HuH-7.5 (cell line): ENCODE data around the gene CHORDC1.
"Not testable (repeated sequence)": the region's sequence is repeated elsewhere in the genome, so short reads cannot be mapped to it uniquely, and the experiment has no call there.

Source experiments
- DNase-seq: peaks from one replicate; pipeline ENCODE4 v3.0.0; 2011; ENCODE audit warnings: low spot score

CHORDC1 gene

DNA sequence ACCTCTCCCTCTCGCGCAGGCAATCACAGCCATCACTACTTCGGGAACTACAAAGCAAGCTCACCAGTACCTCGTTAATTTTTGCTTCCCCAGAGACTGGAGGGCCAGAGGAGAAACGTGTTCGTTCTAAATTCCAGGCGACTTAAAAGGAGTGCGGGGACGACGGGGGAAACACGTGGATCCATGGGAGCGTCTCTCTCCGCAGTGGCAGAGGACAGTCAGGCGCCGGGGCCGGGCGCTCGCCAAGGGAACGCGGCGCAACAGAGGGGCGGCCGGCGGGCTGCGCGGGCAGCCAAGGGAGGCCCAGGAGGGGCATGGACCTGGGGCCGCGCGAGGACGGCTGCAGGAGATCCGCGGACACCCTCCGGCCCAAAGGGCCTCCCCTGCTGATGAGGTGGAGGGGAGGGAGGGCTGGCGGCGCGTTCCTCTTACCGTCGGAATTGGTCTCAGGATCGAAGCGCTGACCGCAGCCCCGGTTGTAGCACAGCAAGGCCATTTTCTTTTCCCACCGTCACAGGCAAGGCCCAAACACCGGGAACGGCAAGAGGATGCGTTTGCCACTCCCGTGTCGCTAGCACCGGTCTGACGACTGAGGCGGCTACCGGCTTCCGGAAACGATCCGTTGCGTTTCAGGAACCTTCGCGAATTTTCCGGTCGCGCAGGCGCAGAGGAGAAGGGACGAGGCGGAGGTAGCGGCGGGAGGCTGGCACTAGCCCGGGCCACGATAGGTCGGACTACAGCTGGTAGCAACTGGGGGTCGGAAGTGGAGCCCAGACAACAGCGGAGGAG lies at the start of gene CHORDC1:
TSS of gene CHORDC1 (minus strand) at position 591 of the 789 bp plus-strand sequence. CDS start at position 496, 95 bp downstream.
- DNase-seq, result peak; percentile 60

DNA sequence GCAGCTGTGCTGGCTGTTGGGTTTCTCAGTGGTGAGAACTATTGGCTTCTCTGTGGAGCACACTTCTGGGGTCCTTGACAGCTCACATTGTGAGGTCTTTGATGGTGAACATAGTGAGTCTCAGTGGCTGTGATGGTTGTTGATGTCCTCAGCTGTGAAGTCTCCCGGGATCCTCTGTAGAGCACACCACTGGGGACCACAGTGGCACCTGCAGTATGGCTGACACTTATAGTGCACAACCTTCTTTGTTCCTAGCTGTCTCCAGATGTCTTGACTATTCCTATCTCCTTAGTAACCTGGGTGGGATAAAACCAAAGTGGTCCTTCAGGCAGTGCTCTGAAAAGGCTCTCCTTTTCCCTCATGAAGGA lies 34.3 kb upstream of the CHORDC1 start:
- DNase-seq, result no peak

DNA sequence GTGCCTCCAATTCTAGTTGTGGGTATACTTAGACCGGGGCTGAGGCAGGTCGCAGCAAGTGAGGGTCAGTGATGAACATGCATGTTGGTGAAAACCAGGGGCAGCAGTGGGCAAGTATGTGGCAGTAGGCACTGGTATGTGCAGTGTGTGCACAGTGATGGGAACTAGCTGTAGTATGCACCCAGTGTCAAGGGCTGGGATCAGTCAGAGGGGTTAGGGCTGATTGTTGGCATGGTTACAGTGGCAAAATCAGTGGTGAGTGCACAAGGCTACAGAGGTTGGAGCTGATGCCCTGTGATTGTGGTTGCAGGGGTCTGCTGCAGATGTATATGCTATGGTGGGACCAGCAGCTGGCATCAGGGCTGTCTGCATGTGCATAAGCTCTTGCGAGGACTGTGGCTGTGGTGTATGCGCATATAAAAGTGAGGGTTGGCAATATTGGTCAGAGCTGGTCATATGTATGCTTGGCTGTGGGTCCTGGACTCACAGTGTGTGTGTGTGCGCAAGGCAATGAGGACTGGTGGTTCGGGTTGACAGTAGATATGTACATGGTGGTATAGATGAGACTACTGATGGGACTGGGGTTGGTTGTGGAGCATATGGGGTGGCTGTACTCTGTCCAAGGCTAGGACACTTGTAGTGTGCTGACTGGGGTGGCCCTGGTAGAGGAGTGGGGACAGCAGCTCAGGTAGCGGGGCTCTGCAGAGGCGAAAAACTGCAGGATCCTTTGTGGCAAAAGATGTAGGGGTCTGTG lies 33.7 kb upstream of the CHORDC1 start:
- no peak for DNase-seq

DNA sequence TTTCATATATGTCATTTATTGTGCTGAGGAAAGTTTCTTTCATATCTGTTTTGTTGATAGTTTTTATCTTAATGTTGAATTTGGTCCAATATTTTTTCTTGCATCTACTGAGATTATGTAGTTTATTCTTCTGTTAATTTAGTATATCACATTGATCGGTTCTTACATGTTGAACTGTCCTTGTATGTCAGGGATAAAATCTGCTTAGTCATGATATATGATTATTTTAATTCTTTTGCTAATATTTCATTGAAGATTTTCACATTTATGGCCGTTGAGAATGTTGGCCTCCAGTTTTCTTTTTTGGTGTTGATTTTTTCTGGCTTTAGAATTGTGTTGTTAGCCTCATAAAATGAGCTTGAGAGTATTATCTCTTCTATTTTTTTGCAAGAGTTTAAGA lies 31.2 kb upstream of the CHORDC1 start:
- DNase-seq, result no peak

DNA sequence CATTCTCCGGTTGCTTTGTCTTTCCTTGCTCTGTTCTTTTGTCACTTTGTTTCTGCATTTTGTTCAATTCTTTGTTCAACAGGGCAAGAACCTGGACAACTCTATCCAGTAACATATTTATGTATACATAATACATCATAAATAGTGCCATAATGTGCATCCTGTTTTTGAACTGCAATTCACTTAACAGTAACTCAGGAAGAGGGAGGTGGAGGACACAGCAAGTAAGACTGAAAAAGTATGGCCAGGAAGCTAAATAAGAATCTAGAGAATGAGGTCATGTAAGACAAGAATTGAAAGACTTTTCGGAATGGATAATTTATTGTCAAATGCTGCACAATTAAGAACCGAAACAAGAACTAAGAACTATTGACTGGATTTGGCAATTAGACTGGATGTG lies 29.2 kb upstream of the CHORDC1 start:
- no peak for DNase-seq

DNA sequence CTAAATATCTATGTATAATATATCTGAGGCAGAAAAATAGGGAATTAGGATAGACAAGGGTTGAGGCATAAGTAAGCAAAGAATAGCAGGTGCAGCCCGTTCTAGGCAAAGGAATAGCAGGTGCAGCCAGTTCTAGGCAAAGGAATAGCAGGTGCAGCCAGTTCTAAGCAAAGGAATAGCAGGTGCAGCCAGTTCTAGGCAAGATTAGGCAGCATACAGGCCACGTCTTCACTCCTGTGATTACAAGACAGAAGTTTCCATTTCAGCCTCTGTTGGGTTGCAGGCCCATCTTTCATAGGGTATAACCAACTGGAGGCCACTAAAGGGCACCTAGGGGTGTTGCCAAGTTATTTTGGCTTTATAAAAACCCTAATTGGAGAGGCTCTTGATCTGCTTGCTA lies 28.8 kb upstream of the CHORDC1 start:
- DNase-seq, result no peak

DNA sequence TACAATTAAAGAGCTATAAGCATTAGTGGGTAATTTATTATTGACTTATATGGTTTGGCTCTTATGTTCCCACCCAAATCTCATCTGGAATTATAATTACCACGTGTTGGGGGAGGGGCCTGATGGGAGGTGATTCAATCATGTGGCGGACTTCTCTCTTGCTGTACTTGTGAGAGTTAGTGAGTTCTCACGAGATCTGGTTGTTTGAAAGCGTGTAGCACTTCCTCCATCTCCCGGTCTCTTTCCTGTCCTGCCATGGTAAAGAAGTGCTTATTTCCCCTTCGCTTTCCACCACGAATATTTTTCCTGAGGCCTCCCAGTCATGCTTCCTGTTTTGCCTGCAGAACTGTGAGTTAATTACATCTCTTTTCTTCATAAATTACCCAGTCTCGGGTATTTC lies 28.1 kb upstream of the CHORDC1 start:
- DNase-seq, result no peak

DNA sequence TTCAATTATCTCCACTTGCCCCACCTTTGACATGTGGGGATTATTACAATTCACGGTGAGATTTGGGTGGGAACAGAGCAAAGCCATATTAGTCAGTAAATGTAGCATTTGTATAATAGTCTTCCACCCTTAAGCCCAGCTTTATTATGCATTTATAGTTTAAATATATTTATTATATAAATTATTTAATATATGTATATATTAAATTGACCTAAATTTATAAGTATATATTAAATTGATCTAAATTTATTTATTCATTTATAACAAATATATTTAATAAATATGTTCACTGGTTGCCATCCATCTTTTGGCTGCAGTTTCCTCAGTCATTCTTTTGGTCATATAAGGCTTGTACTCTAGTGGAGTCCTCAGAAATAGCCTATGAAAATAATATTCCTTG lies 23.6 kb upstream of the CHORDC1 start:
- no peak for DNase-seq

DNA sequence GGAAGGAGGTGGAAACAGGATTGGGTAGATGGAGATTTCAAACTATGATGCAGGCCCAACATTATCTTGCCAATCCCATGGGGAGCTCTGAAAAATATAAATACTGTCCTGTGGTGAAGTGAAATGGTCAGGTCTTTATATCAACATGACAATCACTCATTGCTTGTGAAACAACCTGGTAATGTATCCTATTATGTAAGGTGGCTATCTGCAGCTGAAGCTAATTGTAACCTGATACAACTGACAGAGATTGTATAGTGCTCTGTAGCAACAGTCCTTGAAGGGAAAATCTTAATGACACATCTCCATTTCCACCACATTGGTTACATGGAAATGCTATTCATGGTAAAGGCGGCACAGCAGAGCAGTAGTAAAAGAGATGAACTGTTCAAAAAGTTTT lies 20.7 kb upstream of the CHORDC1 start:
- no peak for DNase-seq

DNA sequence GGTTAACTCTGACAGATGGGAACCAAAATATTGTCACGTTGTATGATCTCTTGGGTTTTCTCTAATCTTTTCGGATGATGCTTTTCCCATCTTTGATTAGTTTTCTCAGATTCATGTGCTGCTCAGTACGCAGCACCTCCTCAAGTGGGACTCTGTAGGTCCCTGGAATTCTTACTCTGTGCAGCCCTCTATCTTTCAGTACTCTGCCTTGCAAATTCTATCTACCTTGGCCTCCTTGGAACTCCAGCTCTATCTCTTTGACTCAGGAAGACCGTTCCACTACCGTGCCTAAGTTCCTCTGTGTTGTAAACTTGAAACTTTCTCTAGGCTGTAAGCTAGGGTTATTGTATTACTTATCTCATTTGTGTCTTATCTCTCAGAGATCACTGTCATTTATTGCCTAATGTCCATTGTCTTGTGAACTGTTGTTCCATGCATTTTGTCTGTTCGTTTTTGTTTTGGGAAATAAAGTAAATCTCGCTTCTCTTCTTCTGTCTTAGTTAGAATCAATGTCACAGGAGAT lies 20.1 kb upstream of the CHORDC1 start:
- no peak for DNase-seq

DNA sequence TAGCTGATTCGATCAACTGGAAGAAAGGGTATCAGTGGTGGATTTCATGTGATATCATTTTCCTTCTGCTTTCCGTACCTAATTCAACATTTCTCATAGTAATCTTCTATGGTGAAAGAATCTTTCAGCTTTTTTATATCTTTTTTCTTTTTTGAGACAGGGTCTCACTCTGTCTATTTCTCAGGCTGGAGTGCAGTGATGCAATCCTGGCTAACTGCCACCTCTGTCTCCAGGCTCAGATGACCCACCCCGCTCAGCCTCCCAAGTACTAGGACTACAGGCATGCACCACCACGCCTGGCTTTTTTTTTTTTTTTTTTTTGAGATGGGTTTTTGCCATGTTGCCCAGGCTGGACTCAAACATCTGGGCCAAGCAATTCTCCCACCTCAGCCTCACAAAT lies 18.6 kb upstream of the CHORDC1 start:
- DNase-seq, result no peak

DNA sequence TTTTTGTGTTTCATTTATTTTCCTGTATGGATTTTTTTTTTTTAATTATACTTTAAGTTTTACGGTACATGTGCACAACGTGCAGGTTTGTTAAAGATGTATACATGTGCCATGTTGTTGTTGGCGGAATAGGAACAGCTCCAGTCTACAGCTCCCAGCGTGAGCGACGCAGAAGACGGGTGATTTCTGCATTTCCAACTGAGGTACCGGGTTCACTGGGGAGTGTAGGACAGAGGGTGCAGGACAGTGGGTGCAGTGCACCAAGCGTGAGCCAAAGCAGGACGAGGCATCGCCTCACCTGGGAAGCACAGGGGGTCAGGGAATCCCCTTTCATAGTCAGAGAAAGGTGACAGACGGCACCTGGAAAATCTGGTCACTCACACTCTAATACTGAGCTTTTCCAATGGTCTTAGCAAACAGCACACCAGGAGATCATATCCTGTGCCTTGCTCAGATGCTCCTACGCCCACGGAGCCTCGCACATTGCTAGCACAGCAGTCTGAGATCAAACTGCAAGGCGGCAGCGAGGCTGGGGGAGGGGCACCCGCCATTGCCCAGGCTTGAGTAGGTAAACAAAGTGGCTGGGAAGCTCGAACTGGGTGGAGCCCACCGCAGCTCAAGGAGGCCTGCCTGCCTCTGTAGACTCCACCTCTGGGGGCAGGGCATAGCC lies 17.3 kb upstream of the CHORDC1 start:
- DNase-seq, result not testable (repeated sequence)

DNA sequence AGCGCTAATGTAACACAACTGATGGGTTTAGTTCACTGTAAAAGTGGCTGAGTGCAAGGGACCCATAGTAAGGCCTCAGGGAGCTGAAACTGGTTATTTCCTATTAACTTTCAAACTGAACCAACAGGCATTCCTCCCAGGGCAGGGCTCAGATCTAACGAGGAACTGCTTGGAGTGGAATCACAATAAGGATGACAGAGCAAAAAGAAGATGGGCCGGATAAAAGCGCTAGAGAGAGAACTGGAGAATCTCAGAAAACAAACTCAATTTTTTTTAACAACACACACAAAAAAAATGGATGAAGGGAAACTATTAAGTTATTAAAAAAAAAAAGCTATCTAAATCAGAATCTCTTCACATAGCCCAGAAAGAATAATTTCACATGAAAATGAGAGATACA lies 14.2 kb upstream of the CHORDC1 start:
- no peak for DNase-seq

DNA sequence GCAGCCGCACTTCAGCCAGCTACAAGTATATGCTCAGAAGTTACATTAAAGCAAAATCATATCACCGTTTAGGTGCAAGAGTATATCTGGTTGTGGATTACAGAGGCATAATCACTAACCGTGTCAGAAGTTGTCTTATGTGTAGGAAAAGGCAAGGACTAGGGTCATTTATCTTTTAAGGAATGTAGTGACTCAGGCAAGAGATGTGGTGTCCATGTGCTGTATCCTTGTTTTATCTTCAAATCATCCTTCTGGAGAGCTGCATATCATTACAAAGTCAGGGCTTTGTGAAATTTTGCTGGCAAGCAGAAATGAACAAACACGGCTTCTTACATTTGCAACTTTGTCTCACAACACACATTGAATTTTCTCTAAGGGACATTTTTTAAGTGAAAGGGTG lies 12.7 kb upstream of the CHORDC1 start:
- no peak for DNase-seq

DNA sequence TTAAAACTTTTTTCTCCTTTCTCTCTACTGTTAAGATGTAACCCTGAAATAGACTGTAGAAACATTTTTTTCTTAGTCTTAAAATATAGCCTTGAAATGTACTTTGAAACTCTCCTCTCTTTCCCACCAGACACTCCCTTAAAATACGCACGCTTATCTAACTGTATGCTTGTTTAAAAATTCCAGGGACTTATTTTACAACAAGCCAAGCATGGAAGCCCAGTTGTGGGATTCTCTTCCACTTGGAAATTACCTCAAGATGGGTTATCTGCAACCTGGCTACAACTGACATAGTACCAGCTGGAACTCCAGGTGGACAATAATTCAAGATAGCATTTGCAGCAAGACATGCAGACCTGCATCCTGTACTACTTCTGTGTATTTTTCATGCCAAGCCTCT lies 12.1 kb upstream of the CHORDC1 start:
- DNase-seq, result no peak

DNA sequence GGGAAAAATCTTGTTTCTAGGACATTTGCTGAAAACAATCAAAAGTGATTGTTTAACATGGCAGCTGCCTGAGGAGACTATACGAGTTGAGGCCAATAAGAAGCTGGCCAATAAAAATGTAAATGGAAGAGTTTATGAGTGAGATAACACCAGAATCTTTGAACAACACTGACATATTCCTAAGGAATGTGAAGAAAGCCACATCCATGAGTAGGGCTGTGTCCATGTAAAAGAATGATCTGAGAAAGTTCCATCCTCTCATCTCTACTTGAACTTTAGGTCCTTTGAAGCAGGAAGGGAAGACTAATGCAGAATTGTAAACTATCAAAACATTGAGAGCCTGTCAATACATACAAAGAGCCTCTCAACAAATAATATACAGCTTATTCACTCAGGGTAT lies 6.9 kb upstream of the CHORDC1 start:
- no peak for DNase-seq

DNA sequence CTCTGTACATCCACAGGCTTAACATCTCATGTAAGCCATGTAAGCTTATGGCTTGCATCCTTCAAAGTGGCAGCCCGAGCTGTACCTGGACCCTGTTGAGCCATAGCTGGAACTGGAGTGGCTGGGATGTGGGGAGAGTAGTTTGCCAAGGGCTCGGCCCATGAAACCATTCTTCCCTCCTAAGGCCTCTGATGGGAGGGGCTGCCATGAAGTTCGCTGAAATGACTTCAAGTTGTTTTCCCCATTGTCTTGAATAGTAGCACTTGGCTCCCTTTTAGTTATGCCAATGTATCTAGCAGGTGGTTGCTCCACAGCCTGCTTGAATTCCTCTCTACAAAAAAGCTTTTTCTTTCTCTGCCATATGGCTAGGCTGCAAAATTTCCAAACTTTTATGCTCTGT lies 5.2 kb upstream of the CHORDC1 start:
- no peak for DNase-seq

DNA sequence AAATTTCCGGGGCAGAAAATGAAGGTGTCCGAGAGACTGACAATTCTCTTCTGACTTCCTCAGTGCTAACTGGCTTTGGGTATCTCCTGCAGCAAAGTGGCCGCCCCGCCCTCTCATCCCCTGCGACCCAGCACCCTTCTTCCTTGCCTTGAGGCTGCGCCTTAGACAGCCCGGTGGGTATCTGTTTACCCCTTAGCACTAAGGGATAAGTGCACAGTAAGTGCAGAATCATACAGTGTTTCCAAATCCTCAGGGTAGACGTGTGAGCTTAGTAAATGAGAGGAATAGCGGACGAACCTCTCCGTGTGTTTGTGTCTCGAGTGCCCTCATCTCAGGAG lies 368 bp upstream of the CHORDC1 start:
- no peak for DNase-seq

DNA sequence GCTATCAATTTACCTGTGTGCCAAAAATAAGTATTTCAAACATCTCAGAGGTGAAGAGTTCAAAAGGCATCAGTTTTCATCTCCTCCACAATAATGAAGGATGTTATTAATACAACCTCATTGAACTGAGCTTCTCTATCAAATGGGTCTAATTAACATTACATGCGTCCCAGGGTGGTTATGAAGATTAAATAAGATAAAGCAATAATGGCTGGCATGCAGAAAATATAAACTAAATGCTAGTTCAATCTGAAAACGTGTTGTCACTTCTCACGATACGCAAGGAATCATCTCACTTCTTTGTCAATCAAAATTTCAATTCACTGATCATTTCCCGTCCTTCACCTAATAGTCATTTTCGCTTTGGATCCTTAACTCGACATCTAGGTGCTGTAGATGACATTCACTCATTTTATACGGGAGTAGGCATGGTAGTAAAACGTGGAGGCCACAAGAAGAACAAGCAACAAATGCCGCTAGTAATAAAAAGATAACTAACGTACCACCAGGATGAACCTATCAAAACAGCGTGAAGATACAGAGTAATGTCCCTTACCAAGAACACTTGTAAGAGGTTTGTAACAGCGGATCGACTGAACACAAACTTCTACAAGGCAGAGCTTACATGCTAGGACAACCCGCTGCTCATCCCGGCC lies 918 bp downstream of the CHORDC1 start:
- no peak for DNase-seq

DNA sequence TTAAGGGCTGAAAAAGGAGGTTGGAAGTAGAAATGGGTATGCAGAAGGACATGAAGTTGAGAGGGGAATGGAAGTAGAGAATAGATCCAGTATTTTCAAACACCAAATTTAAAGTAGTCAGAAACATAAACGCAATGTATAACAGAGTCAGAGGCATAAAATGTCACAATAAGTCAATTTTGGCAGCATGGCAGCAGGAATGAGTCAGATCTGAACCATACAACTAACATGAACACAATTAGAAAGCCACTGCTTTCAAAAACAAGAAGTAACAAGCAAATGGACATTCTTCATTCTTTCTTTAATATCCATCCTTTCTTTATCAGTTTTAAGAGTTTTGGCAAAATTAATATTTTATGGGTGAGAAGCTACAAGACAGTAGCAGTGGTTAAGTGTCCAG lies 2.5 kb downstream of the CHORDC1 start:
- DNase-seq, result no peak

DNA sequence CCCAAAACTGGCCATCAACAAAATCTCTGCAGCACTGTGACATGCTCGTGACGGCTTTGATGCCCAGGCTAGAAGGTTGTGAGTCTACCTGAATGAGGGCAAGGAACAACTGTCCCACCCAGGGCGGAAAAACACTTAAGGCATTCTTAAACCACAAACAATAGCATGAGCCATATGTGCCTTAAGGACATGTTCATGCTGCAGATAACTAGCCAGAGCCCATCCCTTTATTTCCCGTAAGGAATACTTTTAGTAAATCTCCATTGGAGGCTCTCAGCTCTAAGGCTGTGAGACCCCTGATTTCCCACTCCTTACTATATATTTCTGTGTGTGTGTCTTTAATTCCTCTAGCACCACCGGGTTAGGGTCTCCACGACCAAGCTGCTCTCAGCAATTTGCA lies 3.4 kb downstream of the CHORDC1 start:
- no peak for DNase-seq

DNA sequence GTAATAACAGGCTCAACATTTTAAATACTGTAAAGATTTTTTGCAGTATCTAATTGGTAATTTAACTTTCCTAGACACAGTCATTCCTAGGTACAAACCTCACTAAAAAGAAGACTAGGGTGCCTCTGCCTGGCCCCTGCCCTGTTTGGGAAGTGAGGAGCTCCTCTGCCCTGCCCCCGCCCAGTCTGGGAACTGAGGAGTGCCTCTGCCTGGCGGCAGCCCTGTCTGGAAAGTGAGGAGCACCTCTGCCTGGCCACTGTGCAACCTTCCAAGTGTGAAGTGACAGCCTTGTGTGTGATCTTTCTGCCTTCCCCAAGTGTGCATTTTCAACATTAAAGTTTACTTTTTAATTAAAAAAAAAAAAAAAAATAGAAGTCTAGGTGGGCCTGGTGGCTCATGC lies 4.2 kb downstream of the CHORDC1 start:
- DNase-seq, result no peak

DNA sequence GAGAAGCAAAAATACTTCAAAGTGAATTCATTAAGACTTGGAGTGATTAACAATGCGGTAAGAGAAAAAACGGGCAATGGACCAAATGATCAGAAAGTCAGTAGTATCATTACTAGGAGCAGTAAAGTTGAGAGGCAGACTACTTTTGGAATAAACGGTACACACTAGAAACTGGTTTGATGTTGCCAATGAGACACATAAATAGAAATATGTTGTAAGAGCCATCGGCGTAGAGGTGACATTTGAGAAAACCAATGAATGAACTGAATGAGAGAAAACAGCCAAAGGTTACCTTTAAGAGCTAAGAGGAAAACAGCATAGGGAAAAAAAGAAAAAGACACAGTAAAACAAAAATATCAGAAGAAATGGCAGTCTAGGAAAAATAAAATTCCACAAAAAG lies 6.2 kb downstream of the CHORDC1 start:
- no peak for DNase-seq
